Small intestine (tissue), 7 donors: ENCODE results near the gene EPHA2. TPM values are rescaled to one million over a fixed set of nuclear protein-coding genes. Genes with fewer than 3 reads are reported as not detected.
"Not testable (repeated sequence)": the region's sequence is repeated elsewhere in the genome, so short reads cannot be mapped to it uniquely, and the experiment has no call there.

ENCODE experiments used
- DNase-seq, 2 donors: peaks; one replicate each; pipeline versions ENCODE4 v3.0.0 to v3.0.0-alpha.2; 2013
- FAIRE-seq: peaks from 2 replicates; lab custom pipeline; 2012; peaks lifted over from hg19 to GRCh38; lab: Jason Lieb, UNC
- H3K27ac ChIP-seq, 3 donors: one replicate each; pipeline ENCODE4 v1.5.1; 2013; ENCODE audit warnings: low read length in 2 of 3, mild to moderate bottlenecking in 2 of 3, control low read depth in 1 of 3, inconsistent platforms in 1 of 3, low read depth in 1 of 3, moderate library complexity in 1 of 3
- H3K27me3 ChIP-seq, 3 donors: one replicate each; pipeline ENCODE4 v1.6.1; 2013; ENCODE audit warnings: low read length in 3 of 3, inconsistent platforms in 1 of 3; ENCODE audit not compliant: control insufficient read depth in 3 of 3, insufficient read depth in 3 of 3
- H3K36me3 ChIP-seq, 3 donors: one replicate each; pipeline ENCODE4 v1.6.1; 2013; ENCODE audit warnings: low read length in 3 of 3, inconsistent platforms in 1 of 3, low read depth in 1 of 3, mild to moderate bottlenecking in 1 of 3, moderate library complexity in 1 of 3; ENCODE audit not compliant: control insufficient read depth in 3 of 3, insufficient read depth in 2 of 3
- H3K4me1 ChIP-seq, 3 donors: one replicate each; pipeline ENCODE4 v1.6.1; 2013; ENCODE audit warnings: low read length in 2 of 3, inconsistent platforms in 1 of 3, low read depth in 1 of 3, mild to moderate bottlenecking in 1 of 3, moderate library complexity in 1 of 3; ENCODE audit not compliant: control insufficient read depth in 3 of 3, insufficient read depth in 2 of 3
- H3K4me3 ChIP-seq, 3 donors: one replicate each; pipeline ENCODE4 v1.5.1; 2013; ENCODE audit warnings: low read length in 3 of 3, control low read depth in 1 of 3, inconsistent platforms in 1 of 3, low read depth in 1 of 3, mild to moderate bottlenecking in 1 of 3, moderate library complexity in 1 of 3
- H3K9me3 ChIP-seq, 2 donors: one replicate each; pipeline ENCODE4 v1.6.1; 2013; ENCODE audit warnings: low read depth in 1 of 2, low read length in 1 of 2; ENCODE audit not compliant: control insufficient read depth in 2 of 2, insufficient read depth in 1 of 2
- WGBS, 3 donors: extraction: QIAGEN DNeasy Blood & Tissue Kit; methylation state at CpG; one replicate each; pipeline ENCODE4 v1.1.7; 2013; 5-methylcytosine and 5-hydroxymethylcytosine counted together
- polyA plus RNA-seq, 4 donors: library from polyadenylated mRNA; stranded (reverse) in 3 of 4; unstranded in 1 of 4; fragments of 200-250 nt in 3 of 4; fragments of 120-200 nt in 1 of 4; gene quantifications; one replicate each; pipeline versions ENCODE4 v1.2.1 to v1.2.3, GENCODE V29; 2013
- donor health status: healthy with polysubstance abuse.
- donor health status: control.
- donor health status: control.
- donor health status: Bipolar disorder and iron deficiency.
- donor health status: healthy.

The EPHA2 gene
- polyA plus RNA-seq, 4 donors: 12.7 to 23.8 (median 19.8) TPM

DNA sequence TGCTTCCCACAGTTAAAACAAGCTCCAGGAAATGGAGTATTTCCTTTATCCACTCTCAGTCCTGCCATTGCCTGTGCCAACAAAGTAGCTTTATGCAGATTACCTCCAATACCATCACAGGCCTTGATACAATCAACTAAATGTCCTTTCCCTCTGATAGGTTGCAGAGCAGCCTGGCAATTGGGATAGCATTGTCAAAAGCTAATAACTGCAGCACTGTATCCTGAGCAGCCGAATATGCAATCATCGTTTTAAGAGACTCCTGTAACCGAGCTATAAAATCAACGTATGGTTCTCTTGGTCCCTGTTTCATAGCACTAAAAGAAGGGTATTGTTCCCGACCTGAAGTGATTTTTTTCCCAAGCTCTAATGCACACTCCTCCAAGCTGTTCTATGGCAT, 48.8 kb downstream of the EPHA2 start:
- not testable (repeated sequence) for DNase-seq, H3K4me3 ChIP-seq, H3K4me1 ChIP-seq, H3K27me3 ChIP-seq, H3K27ac ChIP-seq, H3K36me3 ChIP-seq, FAIRE-seq
- WGBS, 3 donors: 67 to 80% (median 70%) methylated on average over 5 of the region's 5 CpGs
- peaks cover 0 to 18% of the 10 kb centered on the region in 2 donors for H3K9me3 ChIP-seq

DNA sequence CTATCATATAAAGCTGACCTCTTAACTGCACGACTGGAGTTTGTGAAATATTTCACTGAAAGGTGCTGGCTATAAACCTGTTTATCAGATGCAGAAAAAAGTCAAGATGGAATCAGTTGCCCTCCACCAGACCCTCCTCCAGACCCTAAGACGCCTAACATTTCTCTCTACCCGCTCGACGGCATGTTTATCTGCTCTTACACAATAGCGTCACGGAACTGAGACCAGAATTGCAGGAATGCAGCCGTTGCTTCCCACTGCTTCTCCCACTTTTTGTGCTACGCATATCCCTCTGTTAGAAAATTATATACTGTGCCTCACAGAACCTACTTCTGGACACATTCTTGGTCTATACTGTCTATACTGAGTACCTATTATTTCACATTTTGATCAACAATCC, 54.2 kb downstream of the EPHA2 start:
- no peak overlapping the region for H3K4me3 ChIP-seq
- H3K27me3 ChIP-seq: no peaks in the 10 kb centered on the region
- FAIRE-seq (no peak), DNase-seq (no peak)
- H3K27ac ChIP-seq: no peak overlapping the region
- H3K9me3 ChIP-seq: peaks cover 0 to 3% of the 10 kb centered on the region in 2 donors
- WGBS, 3 donors: 43 to 50% (median 46%) methylated on average over 9 of the region's 9 CpGs
- H3K36me3 ChIP-seq: no peaks in the 10 kb centered on the region
- peaks cover 0 to 7% (median 0%) of the 10 kb centered on the region in 3 donors for H3K4me1 ChIP-seq

DNA sequence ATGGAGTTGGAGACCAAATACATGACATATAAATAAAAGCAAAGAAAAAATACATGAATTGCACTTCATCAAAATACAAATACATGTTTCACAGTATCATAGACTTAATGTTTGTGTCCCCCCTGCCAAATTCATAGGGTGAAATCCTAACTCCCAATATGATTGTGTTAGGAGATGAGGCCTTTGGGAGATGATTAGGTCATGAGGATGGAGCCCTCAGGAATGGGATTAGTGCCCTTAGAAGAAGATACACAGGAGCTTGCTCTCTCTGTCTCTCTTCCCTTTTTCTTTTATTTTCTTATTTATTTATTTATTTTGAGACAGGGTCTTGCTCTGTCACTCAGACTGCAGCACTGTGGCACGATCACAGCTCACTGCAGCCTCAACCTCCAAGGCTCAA, 56.5 kb downstream of the EPHA2 start:
- Histone ChIP-seq H3K36me3 (no peaks in the 10 kb centered on the region), H3K27ac (no peak overlapping the region), H3K27me3 (peaks cover 0 to 4% (median 2%) of the 10 kb centered on the region in 3 donors), H3K9me3 (peaks cover 0 to 3% of the 10 kb centered on the region in 2 donors), H3K4me3 (no peak overlapping the region), H3K4me1 (peaks cover 0 to 7% (median 0%) of the 10 kb centered on the region in 3 donors)
- FAIRE-seq (no peak), DNase-seq (no peak)
- WGBS, 3 donors: 89 to 100% (median 92%) methylated on average over 1 of the region's 1 CpG

DNA sequence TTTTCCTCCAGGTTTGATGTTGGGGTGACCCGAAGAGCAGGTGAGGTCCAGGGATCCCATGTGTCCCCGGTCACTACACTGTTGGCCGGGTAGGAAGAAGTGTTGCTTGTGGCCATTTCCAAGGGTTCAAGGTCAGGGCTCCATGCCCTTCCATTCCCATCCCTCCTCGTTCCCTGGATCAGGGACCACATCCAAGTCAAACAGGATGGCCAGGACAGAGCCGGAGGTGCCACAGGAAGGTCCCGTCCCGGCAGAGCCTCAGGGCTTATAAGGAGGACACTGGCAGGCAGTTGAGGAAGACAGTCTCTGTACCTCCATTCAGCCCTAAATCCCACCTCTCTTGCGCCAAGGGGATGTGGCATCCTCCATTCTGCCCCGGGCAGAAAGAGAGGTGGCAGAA, 60.4 kb downstream of the EPHA2 start:
- FAIRE-seq (no peak), DNase-seq (no peak)
- WGBS, 3 donors: 58 to 78% (median 70%) methylated on average over 9 of the region's 9 CpGs
- Histone ChIP-seq H3K27me3 (peaks cover 0 to 4% (median 2%) of the 10 kb centered on the region in 3 donors), H3K4me1 (peaks cover 0 to 3% (median 0%) of the 10 kb centered on the region in 3 donors), H3K4me3 (no peak overlapping the region), H3K9me3 (peaks cover 0 to 3% of the 10 kb centered on the region in 2 donors), H3K27ac (no peak overlapping the region), H3K36me3 (no peaks in the 10 kb centered on the region)

DNA sequence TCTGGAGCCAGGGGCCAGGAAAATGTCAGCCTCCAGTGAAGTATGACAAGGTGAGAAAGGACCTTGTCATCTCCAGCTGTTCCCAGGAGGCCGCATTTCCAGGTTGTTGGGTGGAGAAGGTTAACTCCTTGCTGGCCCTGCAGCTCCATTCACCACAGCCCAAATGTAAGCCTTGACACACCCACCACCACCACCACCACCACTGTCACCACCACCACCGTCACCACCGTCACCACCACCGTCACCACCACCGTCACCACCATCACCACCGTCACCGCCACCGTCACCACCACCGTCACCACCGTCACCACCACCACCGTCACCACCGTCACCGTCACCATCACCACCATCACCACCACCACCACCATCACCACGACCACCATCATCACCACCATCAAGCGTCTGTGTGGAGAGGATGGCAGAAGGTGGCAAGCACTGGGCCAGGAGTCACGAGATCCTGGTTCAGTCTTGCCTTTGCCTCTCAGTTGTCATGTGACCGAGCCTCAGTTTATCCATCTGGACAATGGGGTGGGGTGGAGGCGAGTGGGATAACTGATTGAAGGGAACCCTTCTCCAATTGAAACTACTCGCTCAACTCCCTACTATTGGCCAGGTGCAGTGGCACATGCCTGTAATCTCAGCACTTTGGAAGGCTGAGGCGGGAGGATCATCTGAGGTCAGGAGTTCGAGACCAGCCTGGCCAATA, 61.3 kb downstream of the EPHA2 start:
- Histone ChIP-seq H3K27ac (no peak overlapping the region), H3K4me1 (peaks cover 0 to 3% (median 0%) of the 10 kb centered on the region in 3 donors), H3K27me3 (peaks cover 0 to 4% (median 2%) of the 10 kb centered on the region in 3 donors), H3K4me3 (no peak overlapping the region), H3K36me3 (no peaks in the 10 kb centered on the region), H3K9me3 (peaks cover 0 to 2% of the 10 kb centered on the region in 2 donors)
- no peak for FAIRE-seq
- WGBS, 3 donors: 80 to 89% (median 86%) methylated on average over 15 to 21 of the region's 21 CpGs
- DNase-seq: no peak

DNA sequence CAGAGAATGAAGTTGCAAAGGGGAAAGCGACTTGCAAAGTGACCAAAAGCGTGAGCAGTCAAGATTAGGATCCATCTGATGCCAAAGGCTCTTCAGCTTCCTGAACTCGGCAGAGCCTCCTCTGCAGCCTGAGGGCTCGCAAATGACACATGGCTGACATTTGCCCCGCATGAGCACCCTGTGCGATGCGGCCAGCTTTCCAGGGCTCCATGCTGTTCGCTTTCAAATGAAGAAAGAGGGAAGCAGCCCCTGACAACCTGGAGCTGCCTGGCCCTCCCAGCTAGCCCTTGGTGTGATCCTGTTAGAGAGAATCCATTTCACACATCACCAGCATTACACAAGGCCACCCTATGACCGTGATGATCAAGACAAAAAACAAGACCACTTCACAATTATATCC, 62.3 kb downstream of the EPHA2 start:
- no peaks in the 10 kb centered on the region for H3K36me3 ChIP-seq
- no peak for FAIRE-seq
- no peak overlapping the region for H3K27ac ChIP-seq

DNA sequence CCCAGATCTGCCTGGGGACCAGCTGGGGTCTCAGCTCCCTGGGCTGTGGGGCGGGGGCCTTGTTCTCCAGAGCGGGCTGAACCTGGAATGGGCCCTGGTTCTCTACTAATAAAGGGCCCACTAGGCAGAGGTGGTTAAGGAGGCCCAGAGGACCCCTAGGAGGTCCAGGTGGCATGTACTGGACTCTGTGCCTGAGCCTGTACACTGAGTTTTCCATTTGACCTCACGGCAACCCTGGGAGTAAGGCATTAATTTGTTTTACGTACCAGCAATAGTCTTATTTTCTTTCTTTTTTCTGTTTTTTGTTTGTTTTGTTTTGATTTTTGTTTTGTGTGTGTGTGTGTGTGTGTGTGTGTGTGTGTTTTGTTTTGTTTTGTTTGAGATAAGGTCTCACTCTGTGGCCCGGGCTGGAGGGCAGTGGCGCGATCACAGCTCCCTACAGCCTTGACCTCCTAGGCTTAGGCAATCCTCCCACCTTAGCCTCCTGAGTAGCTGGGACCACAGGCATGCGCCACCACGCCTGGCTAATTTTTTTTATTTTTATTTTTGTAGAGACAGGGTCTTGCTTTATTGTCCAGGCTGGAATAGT, 62.9 kb downstream of the EPHA2 start:
- H3K27me3 ChIP-seq: peaks cover 0 to 4% (median 2%) of the 10 kb centered on the region in 3 donors
- no peak for FAIRE-seq
- H3K4me1 ChIP-seq: no peaks in the 10 kb centered on the region
- no peaks in the 10 kb centered on the region for H3K9me3 ChIP-seq
- H3K4me3 ChIP-seq: no peak overlapping the region
- 84 to 92% (median 88%) methylated on average over 9 of the region's 9 CpGs for WGBS, 3 donors
- H3K36me3 ChIP-seq: no peaks in the 10 kb centered on the region
- DNase-seq: no peak
- no peak overlapping the region for H3K27ac ChIP-seq

More for the DNA sequence above, 62.3 kb downstream of the EPHA2 start:
- DNase-seq: no peak
- WGBS, 3 donors: 73 to 79% (median 75%) methylated on average over 9 of the region's 9 CpGs
- no peaks in the 10 kb centered on the region for H3K9me3 ChIP-seq
- no peak overlapping the region for H3K4me3 ChIP-seq
- peaks cover 0 to 4% (median 2%) of the 10 kb centered on the region in 3 donors for H3K27me3 ChIP-seq
- H3K4me1 ChIP-seq: no peaks in the 10 kb centered on the region

DNA sequence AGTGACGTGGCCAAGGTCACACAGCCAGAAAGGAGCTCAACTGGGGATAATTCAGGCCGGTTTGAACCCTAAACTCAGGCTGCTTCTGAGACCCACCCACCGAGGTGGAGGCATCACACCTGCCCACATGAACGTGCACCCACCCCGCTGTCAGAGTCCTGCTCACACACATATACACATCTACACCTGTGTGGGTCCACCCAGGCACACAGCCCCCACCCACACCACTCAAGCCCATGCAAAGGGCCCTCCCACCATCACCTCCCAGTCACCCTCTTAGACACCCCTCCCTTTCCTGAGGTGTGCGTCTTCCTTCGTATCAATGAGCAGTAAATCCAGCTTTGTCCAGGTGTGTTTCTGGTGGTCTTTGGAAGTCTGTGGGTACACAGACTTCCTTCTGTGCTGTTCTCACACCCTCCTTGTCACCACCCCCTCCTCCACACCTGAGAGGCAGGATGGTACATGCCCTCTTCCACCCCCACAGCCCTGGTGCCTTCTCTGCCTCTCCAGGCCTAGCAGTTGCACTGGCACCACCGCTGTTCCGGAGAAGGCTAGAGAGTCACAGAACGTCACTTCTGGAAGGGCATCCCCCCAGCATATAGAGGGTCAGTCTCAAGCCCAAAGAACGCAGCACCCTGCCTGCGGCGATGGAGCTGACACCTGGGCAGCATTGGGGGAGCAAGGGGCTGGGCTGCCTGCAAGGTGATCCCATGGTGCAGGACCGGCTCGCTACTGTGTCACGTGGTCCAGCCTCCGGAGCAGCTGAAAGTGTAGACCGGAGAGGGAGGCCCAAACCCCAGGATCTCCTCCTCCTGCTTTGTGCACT, 63.6 kb downstream of the EPHA2 start:
- 77 to 86% (median 82%) methylated on average over 18 of the region's 18 CpGs for WGBS, 3 donors
- H3K9me3 ChIP-seq: no peaks in the 10 kb centered on the region
- DNase-seq (no peak), FAIRE-seq (no peak)
- no peak overlapping the region for H3K4me3 ChIP-seq
- H3K4me1 ChIP-seq: no peaks in the 10 kb centered on the region
- peaks cover 0 to 4% (median 2%) of the 10 kb centered on the region in 3 donors for H3K27me3 ChIP-seq
- no peak overlapping the region for H3K27ac ChIP-seq
- no peaks in the 10 kb centered on the region for H3K36me3 ChIP-seq
